Endothelial cell of umbilical vein (primary cell): ENCODE results near the gene NRGN.

Source experiments
- CTCF ChIP-seq, 2 donors: IDR thresholded peaks; 1 replicate in 1 of 2; 2 replicates in 1 of 2; pipeline ENCODE4 v1.5.1; 2011; ENCODE audit warnings: low read length in 2 of 2, mild to moderate bottlenecking in 2 of 2, moderate library complexity in 2 of 2, control low read depth in 1 of 2, inconsistent platforms in 1 of 2, low read depth in 1 of 2; ENCODE audit not compliant: insufficient read depth in 1 of 2; ENCODE audit errors: extremely low read depth in 1 of 2
- EZH2 ChIP-seq: IDR thresholded peaks from 2 replicates; pipeline ENCODE4 v1.6.1; 2012; ENCODE audit warnings: borderline replicate concordance, low read depth, mild to moderate bottlenecking, moderate library complexity, low read length, inconsistent platforms; ENCODE audit not compliant: severe bottlenecking
- POLR2AphosphoS5 ChIP-seq: IDR thresholded peaks from 2 replicates; pipeline ENCODE4 v1.6.1; 2012; ENCODE audit warnings: low read depth, mild to moderate bottlenecking, control low read depth, low read length, moderate library complexity; ENCODE audit not compliant: insufficient read depth

- TF ChIP-seq CTCF (IDR thresholded peaks at IDR 0.05; ENCODE audit: extremely low read depth in 1 of 2, insufficient read depth in 1 of 2, low read depth in 1 of 2, low read length in 2 of 2), result peak; percentile 49 to 69
- no peak for TF ChIP-seq EZH2
- no peak for TF ChIP-seq POLR2AphosphoS5
Observed at GRCh38 chr11:124740277-124740882, 638 bp downstream of the NRGN start.
